C4-2B (cell line): Measurements from ENCODE around the gene ATG9A.

ENCODE experiments used
- H3K27ac ChIP-seq: fragments of 450-650 bp; 2 replicates; pipeline ENCODE4 v1.5.1; 2017
- ZFX ChIP-seq: fragments of 450-650 bp; IDR thresholded peaks from 2 replicates; pipeline ENCODE4 v1.6.1; 2017
- TF ChIP-seq, protein P1 (sequence below): fragments of 450-650 bp; conservative IDR thresholded peaks from 2 replicates; pipeline ENCODE4 v1.5.1; 2017; ENCODE audit warnings: mild to moderate bottlenecking

ATG9A gene

DNA sequence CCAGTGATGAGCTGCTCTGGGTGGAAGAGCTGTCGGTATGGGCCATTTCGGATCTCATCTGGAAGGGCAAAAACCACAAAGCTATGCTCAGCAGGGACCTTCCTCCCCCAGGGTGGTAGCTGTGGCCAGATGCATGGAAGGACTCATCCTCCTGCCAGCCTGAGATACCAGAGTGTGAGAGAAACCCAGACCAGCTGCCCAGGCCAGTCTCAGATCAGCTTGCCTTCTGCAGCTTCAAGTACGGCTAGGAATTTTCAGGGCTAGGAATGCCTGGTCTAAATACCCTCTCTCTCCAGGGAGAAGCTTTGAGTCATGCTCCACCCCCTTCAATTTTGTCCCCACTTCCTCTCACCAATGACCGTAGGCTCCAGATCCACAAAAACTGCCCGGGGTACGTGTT is 22.2 kb upstream of the ATG9A start:
- TF ChIP-seq, protein P1, sequence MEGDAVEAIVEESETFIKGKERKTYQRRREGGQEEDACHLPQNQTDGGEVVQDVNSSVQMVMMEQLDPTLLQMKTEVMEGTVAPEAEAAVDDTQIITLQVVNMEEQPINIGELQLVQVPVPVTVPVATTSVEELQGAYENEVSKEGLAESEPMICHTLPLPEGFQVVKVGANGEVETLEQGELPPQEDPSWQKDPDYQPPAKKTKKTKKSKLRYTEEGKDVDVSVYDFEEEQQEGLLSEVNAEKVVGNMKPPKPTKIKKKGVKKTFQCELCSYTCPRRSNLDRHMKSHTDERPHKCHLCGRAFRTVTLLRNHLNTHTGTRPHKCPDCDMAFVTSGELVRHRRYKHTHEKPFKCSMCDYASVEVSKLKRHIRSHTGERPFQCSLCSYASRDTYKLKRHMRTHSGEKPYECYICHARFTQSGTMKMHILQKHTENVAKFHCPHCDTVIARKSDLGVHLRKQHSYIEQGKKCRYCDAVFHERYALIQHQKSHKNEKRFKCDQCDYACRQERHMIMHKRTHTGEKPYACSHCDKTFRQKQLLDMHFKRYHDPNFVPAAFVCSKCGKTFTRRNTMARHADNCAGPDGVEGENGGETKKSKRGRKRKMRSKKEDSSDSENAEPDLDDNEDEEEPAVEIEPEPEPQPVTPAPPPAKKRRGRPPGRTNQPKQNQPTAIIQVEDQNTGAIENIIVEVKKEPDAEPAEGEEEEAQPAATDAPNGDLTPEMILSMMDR, result no peak
- no peak for TF ChIP-seq ZFX
- H3K27ac ChIP-seq, result peak overlapping the region; percentile 84

DNA sequence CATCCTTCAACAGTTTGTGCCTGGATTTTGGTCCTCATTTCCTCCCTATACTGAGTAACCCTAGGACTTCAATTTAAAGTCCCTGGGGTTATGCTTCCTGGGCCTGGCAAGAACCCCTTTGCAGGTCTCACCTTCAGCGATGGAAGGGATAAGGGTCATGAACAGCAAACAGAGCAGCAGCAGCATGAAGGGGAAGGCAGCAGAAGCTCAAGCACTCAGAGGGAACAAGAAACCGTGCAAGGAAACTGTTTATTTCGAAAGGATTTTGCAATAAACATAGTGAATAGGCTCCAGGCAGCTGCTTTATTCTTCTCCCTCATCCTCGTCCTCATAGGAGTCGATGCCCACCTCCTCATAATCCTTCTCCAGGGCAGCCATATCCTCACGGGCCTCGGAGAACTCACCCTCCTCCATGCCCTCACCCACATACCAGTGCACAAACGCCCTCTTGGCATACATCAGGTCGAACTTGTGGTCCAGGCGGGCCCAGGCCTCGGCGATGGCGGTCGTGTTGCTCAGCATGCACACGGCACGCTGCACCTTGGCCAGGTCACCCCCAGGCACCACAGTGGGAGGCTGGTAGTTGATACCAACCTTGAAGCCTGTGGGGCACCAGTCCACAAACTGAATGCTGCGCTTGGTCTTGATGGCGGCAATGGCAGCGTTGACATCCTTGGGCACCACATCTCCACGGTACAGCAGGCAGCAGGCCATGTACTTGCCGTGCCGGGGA is 20.8 kb upstream of the ATG9A start:
- no peak for TF ChIP-seq ZFX
- TF ChIP-seq, protein P1, result no peak
- H3K27ac ChIP-seq, result peak overlapping the region; percentile 84

DNA sequence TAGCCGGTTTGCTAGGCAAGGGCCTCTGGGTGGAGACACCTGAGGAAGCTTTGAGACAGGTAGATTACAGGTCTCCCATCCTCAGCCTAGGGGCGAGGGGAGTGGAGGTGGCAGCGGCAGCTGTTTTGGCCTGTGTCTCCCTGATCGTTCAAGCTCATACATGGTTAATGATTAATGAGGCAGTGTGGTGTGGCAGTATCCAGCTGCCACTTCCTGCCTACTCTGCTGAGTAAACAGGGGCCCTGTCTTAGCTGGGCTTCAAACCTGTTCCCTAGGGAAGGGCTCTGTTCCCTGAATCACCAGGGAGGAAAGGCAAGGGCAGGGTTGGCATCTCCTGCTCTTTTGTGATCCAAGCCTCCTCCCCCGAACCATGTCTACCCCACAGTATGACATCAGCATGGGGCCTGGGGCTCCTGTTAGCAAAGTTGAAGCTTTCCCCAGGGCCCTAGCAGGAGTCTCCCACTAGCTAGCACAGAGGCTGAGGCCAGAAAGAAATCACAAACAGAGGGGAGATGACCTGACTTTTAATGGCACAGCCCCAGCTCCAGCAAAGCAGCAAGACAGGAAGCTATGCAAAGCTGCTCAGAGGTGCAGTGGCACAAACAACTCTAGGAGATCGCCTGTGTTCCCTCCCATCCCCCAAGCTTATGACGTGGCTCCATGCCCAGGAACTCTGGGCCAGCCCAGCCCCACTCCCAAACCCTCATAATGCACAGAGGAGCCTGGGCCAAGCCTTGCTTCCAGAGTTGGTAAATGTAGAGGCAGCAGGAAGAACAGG is 20.0 kb upstream of the ATG9A start:
- TF ChIP-seq, protein P1, result no peak
- TF ChIP-seq ZFX, result no peak
- H3K27ac ChIP-seq, result peak overlapping the region; percentile 84

GRCh38 chr2:219248845-219249202 is 19.4 kb upstream of the ATG9A start:
- H3K27ac ChIP-seq, result peak overlapping the region; percentile 84
- no peak for TF ChIP-seq ZFX

- H3K27ac ChIP-seq, result peak overlapping the region; percentile 84; the same call in 1 of the 2 replicates
- TF ChIP-seq, protein P1, result no peak
- TF ChIP-seq ZFX, result no peak
These were observed 18.5 kb upstream of the ATG9A start for GRCh38 chr2:219247678-219248642.

- H3K27ac ChIP-seq, result no peak overlapping the region
- no peak for TF ChIP-seq ZFX
These were observed 17.1 kb upstream of the ATG9A start for GRCh38 chr2:219246559-219246958.

- TF ChIP-seq, protein P1, result no peak
- no peak for TF ChIP-seq ZFX
- peak overlapping the region; percentile 81 for H3K27ac ChIP-seq
These were observed 16.4 kb upstream of the ATG9A start for GRCh38 chr2:219245899-219246230.
